Ascending aorta (tissue), 2 donors: ENCODE results near the gene MGAT4C. TPM values are rescaled to one million over a fixed set of nuclear protein-coding genes. Genes with fewer than 3 reads are reported as not detected.

Experiments
- DNase-seq, 2 donors: peaks; one replicate each; pipeline ENCODE4 v3.0.0-alpha.2; 2019; ENCODE audit warnings: low spot score in 2 of 2
- H3K27ac ChIP-seq, 2 donors: fragments of 200-600 bp; sonication (generic); one replicate each; pipeline ENCODE4 v1.5.1; 2016 to 2017; ENCODE audit warnings: mild to moderate bottlenecking in 1 of 2
- H3K27me3 ChIP-seq: fragments of 200-600 bp; sonication (generic); one replicate; pipeline ENCODE4 v1.5.1; 2017
- H3K36me3 ChIP-seq, 2 donors: fragments of 200-600 bp; sonication (generic); one replicate each; pipeline ENCODE4 v1.5.1; 2016
- H3K4me1 ChIP-seq, 2 donors: fragments of 200-600 bp; sonication (generic); one replicate each; pipeline ENCODE4 v1.5.1; 2016 to 2017; ENCODE audit warnings: mild to moderate bottlenecking in 1 of 2
- H3K4me3 ChIP-seq, 2 donors: fragments of 200-600 bp; sonication (generic); one replicate each; pipeline ENCODE4 v1.5.1; 2016 to 2017; ENCODE audit warnings: mild to moderate bottlenecking in 1 of 2
- H3K9me3 ChIP-seq, 2 donors: fragments of 200-600 bp; sonication (generic); one replicate each; pipeline ENCODE4 v1.5.1; 2016
- intact Hi-C: fragments of 100-400 bp; cut with DNase I; formaldehyde crosslinking; loops from one replicate; pipeline ENCODE4 v1.15.1; 2023
- total RNA-seq: library from RNA; depleted of rRNA; stranded (reverse); fragments of >200 nt; gene quantifications from one replicate; pipeline ENCODE4 v1.1.0, GENCODE V29; 2016
- TF ChIP-seq, protein P1 (sequence below), 3 experiments: fragments of 200-600 bp in 2 of 3; fragments of 450-650 bp in 1 of 3; sonication (generic) in 2 of 3; IDR thresholded peaks; one replicate each; pipeline ENCODE4 v1.5.1; 2016 to 2019; ENCODE audit warnings: antibody characterized with exemption in 3 of 3, mild to moderate bottlenecking in 1 of 3, moderate library complexity in 1 of 3

The MGAT4C gene
- total RNA-seq, 1 donor from 2014 or later, result not detected

DNA sequence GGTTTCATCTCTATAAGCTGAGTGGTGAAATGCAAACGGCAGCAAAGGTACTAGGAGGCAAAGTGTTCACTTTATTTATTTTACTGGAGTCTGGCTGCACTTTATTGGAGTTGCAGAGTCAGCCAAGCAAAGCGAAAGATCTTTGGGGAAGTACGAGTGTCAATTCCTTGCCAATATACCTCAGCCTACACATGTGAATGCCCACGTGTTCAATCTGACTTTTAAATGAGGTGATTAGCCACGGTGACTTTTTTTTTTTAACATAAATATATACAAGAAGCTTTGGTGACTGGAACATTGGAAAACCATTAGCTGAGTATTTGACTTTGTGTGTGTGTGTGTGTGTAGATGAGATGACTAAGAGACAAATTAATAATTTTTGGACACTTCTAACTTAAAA lies 203.3 kb downstream of the MGAT4C start:
- Histone ChIP-seq H3K27me3 (no peaks in the 10 kb centered on the region), H3K27ac (no peak overlapping the region), H3K36me3 (no peaks in the 10 kb centered on the region), H3K4me1 (no peaks in the 10 kb centered on the region), H3K4me3 (no peak overlapping the region), H3K9me3 (no peaks in the 10 kb centered on the region)
- intact Hi-C loops, result no loop called here
- no peak for DNase-seq
- TF ChIP-seq, protein P1, sequence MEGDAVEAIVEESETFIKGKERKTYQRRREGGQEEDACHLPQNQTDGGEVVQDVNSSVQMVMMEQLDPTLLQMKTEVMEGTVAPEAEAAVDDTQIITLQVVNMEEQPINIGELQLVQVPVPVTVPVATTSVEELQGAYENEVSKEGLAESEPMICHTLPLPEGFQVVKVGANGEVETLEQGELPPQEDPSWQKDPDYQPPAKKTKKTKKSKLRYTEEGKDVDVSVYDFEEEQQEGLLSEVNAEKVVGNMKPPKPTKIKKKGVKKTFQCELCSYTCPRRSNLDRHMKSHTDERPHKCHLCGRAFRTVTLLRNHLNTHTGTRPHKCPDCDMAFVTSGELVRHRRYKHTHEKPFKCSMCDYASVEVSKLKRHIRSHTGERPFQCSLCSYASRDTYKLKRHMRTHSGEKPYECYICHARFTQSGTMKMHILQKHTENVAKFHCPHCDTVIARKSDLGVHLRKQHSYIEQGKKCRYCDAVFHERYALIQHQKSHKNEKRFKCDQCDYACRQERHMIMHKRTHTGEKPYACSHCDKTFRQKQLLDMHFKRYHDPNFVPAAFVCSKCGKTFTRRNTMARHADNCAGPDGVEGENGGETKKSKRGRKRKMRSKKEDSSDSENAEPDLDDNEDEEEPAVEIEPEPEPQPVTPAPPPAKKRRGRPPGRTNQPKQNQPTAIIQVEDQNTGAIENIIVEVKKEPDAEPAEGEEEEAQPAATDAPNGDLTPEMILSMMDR (IDR thresholded peaks at IDR 0.05), result no peak

DNA sequence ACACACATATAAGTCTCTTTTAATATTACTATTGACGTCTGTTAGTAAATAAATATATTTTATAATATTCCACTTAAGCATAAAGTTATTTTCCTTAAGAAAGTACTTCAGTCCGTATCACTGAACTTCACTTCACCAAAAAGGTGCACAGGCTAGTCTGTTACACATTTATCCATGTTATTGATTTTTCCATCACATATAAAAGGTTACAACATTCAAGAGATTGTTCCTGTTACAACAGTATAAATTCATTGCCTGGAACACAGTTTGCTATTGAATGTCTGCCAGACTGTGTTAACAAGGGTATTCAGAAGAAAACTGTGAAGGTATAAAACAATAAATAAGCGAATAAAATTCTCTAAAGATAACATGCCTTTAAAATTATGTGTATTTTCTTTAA lies 206.2 kb downstream of the MGAT4C start:
- intact Hi-C loops, result no loop called here
- Histone ChIP-seq H3K36me3 (no peaks in the 10 kb centered on the region), H3K9me3 (no peaks in the 10 kb centered on the region), H3K27me3 (no peaks in the 10 kb centered on the region), H3K4me1 (no peaks in the 10 kb centered on the region), H3K4me3 (no peak overlapping the region), H3K27ac (no peak overlapping the region)
- DNase-seq, result no peak
- TF ChIP-seq, protein P1 (IDR thresholded peaks at IDR 0.05), result no peak

DNA sequence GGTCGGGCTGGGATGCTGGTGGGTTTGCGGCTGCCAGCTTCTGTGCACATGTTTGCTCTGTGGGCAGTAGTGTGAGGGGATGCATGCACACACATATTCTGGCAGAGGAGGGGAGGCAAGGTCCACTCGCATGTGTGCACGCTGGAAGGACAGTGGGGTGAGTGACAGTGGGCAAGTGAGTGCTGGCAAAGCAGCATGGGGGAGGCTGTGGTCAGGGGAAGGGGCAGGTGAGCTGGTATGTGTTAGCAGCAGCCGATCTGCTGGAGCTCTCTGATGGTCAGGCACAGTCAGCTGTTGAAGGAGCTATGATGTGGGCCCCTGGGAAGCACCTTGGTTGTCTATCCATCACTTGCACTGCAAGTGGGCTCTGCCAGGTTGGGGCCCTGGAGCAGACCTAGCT lies 211.8 kb downstream of the MGAT4C start:
- Histone ChIP-seq H3K36me3 (no peaks in the 10 kb centered on the region), H3K27ac (no peak overlapping the region), H3K4me1 (no peaks in the 10 kb centered on the region), H3K4me3 (no peak overlapping the region), H3K27me3 (no peaks in the 10 kb centered on the region), H3K9me3 (peaks cover 0 to 4% of the 10 kb centered on the region in 2 donors)
- TF ChIP-seq, protein P1 (IDR thresholded peaks at IDR 0.05), result no peak
- intact Hi-C loops, result no loop called here
- DNase-seq, result no peak

GRCh38 chr12:86042062-86042461 lies 214.1 kb downstream of the MGAT4C start:
- intact Hi-C loops, result no loop called here

GRCh38 chr12:86018361-86018760 lies 237.8 kb downstream of the MGAT4C start:
- TF ChIP-seq, protein P1 (IDR thresholded peaks at IDR 0.05), result no peak
- H3K4me3 ChIP-seq, result no peak overlapping the region
- H3K27ac ChIP-seq, result no peak overlapping the region
- H3K36me3 ChIP-seq, result no peaks in the 10 kb centered on the region
- no peaks in the 10 kb centered on the region for H3K4me1 ChIP-seq
- H3K9me3 ChIP-seq, result no peaks in the 10 kb centered on the region
- H3K27me3 ChIP-seq, result no peaks in the 10 kb centered on the region
- no peak for DNase-seq
- intact Hi-C loops, result no loop called here

More at GRCh38 chr12:86042062-86042461, 214.1 kb downstream of the MGAT4C start:
- TF ChIP-seq, protein P1 (IDR thresholded peaks at IDR 0.05), result no peak
- Histone ChIP-seq H3K36me3 (no peaks in the 10 kb centered on the region), H3K4me3 (no peak overlapping the region), H3K27ac (no peak overlapping the region), H3K4me1 (no peaks in the 10 kb centered on the region), H3K9me3 (peaks cover 0 to 4% of the 10 kb centered on the region in 2 donors), H3K27me3 (no peaks in the 10 kb centered on the region)
- no peak for DNase-seq

DNA sequence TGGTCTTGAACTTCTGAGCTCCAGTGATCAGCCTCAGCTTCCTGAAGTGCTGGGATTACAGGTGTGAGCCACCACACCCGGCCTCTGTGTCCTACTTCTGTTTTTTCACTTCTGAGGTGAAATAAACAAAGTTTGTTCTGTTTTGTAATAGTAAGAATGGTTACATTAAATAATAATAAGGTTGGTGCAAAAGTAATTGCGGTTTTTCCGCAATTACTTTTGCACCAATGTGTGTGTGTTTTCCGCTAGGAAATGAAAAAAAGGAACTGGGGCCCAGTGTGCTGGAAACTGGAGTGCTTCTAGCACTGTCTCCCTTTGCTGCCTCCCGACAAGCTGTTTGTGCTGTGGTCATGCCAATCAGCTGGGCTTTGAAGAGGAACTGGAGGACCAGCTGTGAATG lies 241.2 kb downstream of the MGAT4C start:
- DNase-seq, result no peak
- H3K27me3 ChIP-seq, result no peaks in the 10 kb centered on the region
- no peaks in the 10 kb centered on the region for H3K36me3 ChIP-seq
- TF ChIP-seq, protein P1 (IDR thresholded peaks at IDR 0.05), result no peak
- no peak overlapping the region for H3K4me3 ChIP-seq
- intact Hi-C loops, result no loop called here
- no peaks in the 10 kb centered on the region for H3K4me1 ChIP-seq
- no peaks in the 10 kb centered on the region for H3K9me3 ChIP-seq
- H3K27ac ChIP-seq, result no peak overlapping the region
